HEK293T (cell line): ENCODE measurements around the gene CFAP74.
A peak's percentile ranks its signal among the peaks of the same experiment; 100 is the strongest.

Source experiments
- CTCF ChIA-PET: fragments of 350-600 bp; formaldehyde crosslinking; extraction: SDS; loops from one replicate; lab custom pipeline; 2021; ENCODE audit warnings: antibody characterized with exemption, inconsistent platforms; lab: Yijun Ruan, JAX
- POLR2A ChIA-PET: fragments of 350-600 bp; formaldehyde crosslinking; extraction: SDS; loops from one replicate; lab custom pipeline; 2020; ENCODE audit warnings: antibody characterized with exemption, inconsistent platforms; lab: Yijun Ruan, JAX
- DNase-seq: peaks from one replicate; pipeline ENCODE4 v3.0.0; 2012; ENCODE audit warnings: mixed read lengths; ENCODE audit errors: extremely low spot score
- ARNT ChIP-seq: fragments of 450-650 bp; IDR thresholded peaks from 2 replicates; pipeline ENCODE4 v1.6.1; 2017; ENCODE audit warnings: mild to moderate bottlenecking
- BHLHE40 ChIP-seq: fragments of 450-650 bp; IDR thresholded peaks from 2 replicates; pipeline ENCODE4 v1.6.1; 2016; ENCODE audit warnings: mild to moderate bottlenecking, moderate library complexity, borderline replicate concordance
- CTBP1 ChIP-seq: fragments of 450-650 bp; IDR thresholded peaks from 2 replicates; pipeline ENCODE4 v1.6.1; 2016; ENCODE audit warnings: borderline replicate concordance
- ELF4 ChIP-seq: fragments of 450-650 bp; IDR thresholded peaks from 2 replicates; pipeline ENCODE4 v1.6.1; 2017; ENCODE audit warnings: antibody characterized with exemption
- FOXA1 ChIP-seq: fragments of 450-650 bp; IDR thresholded peaks from 2 replicates; pipeline ENCODE4 v1.6.1; 2016; ENCODE audit warnings: mild to moderate bottlenecking
- FOXK2 ChIP-seq: fragments of 450-650 bp; IDR thresholded peaks from 2 replicates; pipeline ENCODE4 v1.6.1; 2016; ENCODE audit warnings: mild to moderate bottlenecking
- FOXM1 ChIP-seq: fragments of 450-650 bp; IDR thresholded peaks from 2 replicates; pipeline ENCODE4 v1.6.1; 2017; ENCODE audit warnings: mild to moderate bottlenecking, borderline replicate concordance
- HDGF ChIP-seq: fragments of 450-650 bp; IDR thresholded peaks from 2 replicates; pipeline ENCODE4 v1.6.1; 2017; ENCODE audit warnings: antibody characterized with exemption, borderline replicate concordance
- L3MBTL2 ChIP-seq: fragments of 450-650 bp; conservative IDR thresholded peaks from 2 replicates; pipeline ENCODE4 v1.6.1; 2016; ENCODE audit warnings: mild to moderate bottlenecking
- LEF1 ChIP-seq: fragments of 450-650 bp; IDR thresholded peaks from 2 replicates; pipeline ENCODE4 v1.6.1; 2017; ENCODE audit warnings: mild to moderate bottlenecking, borderline replicate concordance
- NFRKB ChIP-seq: fragments of 450-650 bp; IDR thresholded peaks from 2 replicates; pipeline ENCODE4 v1.6.1; 2016; ENCODE audit warnings: mild to moderate bottlenecking, moderate library complexity
- PKNOX1 ChIP-seq: fragments of 450-650 bp; IDR thresholded peaks from 2 replicates; pipeline ENCODE4 v1.6.1; 2016
- SP1 ChIP-seq: fragments of 450-650 bp; IDR thresholded peaks from 2 replicates; pipeline ENCODE4 v1.6.1; 2017
- SUZ12 ChIP-seq: fragments of 450-650 bp; IDR thresholded peaks from 2 replicates; pipeline ENCODE4 v1.6.1; 2016; ENCODE audit warnings: mild to moderate bottlenecking
- TARDBP ChIP-seq: fragments of 450-650 bp; IDR thresholded peaks from 2 replicates; pipeline ENCODE4 v1.6.1; 2016
- ZNF384 ChIP-seq: fragments of 450-650 bp; IDR thresholded peaks from 2 replicates; pipeline ENCODE4 v1.6.1; 2016

The CFAP74 gene

GRCh38 chr1:2049718-2050431, 46.3 kb upstream of the CFAP74 start, which contains the start of gene PRKCZ:
Gene PRKCZ (plus strand): TSS chr1:2050411. CDS start chr1:2050631, 220 bp downstream.
- POLR2A ChIA-PET, result no interaction called here

GRCh38 chr1:2049225-2049717, 45.7 kb upstream of the CFAP74 start:
- ChIA-PET CTCF (interaction anchor here (0.7 to 6.4 kb wide), 2 partner anchors 89 kb away, joined by 3 to 62 read pairs; no protein-coding TSS in a partner anchor), POLR2A (no interaction called here)
- peak; percentile 64 for DNase-seq
- TF ChIP-seq L3MBTL2 (peak; percentile 79), FOXM1 (no peak)

More at GRCh38 chr1:2049718-2050431, 46.3 kb upstream of the CFAP74 start, which contains the start of gene PRKCZ:
- CTCF ChIA-PET, result interaction anchor here (0.7 kb wide), 1 partner anchor 89 kb away, joined by 3 read pairs; no protein-coding TSS in a partner anchor
- peak; percentile 96 for DNase-seq
- TF ChIP-seq HDGF (no peak), FOXM1 (no peak), SP1 (no peak), FOXK2 (no peak), PKNOX1 (no peak), NFRKB (no peak), SUZ12 (no peak), FOXA1 (no peak), LEF1 (no peak), CTBP1 (no peak)

GRCh38 chr1:2047749-2048729, 44.5 kb upstream of the CFAP74 start:
- ChIA-PET CTCF (interaction anchor here (6.4 kb wide), 1 partner anchor 88 kb away, joined by 62 read pairs; no protein-coding TSS in a partner anchor), POLR2A (no interaction called here)
- TF ChIP-seq FOXM1 (no peak), CTBP1 (no peak), SUZ12 (no peak), L3MBTL2 (no peak), LEF1 (no peak), FOXA1 (no peak), ELF4 (no peak), SP1 (no peak), FOXK2 (no peak), HDGF (no peak), PKNOX1 (no peak), ARNT (no peak), ZNF384 (no peak), BHLHE40 (no peak)
- no peak for DNase-seq

GRCh38 chr1:2046953-2047748, 43.6 kb upstream of the CFAP74 start:
- ChIA-PET CTCF (interaction anchor here (0.6 to 6.4 kb wide), 7 partner anchors 18 to 104 kb away, joined by 3 to 62 read pairs (median 4); no protein-coding TSS in a partner anchor), POLR2A (no interaction called here)
- DNase-seq, result no peak
- TF ChIP-seq FOXK2, result no peak
- no peak for TF ChIP-seq SUZ12
- no peak for TF ChIP-seq TARDBP
- no peak for TF ChIP-seq FOXM1
- TF ChIP-seq FOXA1, result no peak
- no peak for TF ChIP-seq L3MBTL2
- TF ChIP-seq PKNOX1, result no peak
- TF ChIP-seq NFRKB, result no peak
- no peak for TF ChIP-seq SP1
- no peak for TF ChIP-seq LEF1
- TF ChIP-seq ELF4, result no peak
- TF ChIP-seq ZNF384, result no peak
- no peak for TF ChIP-seq ARNT
